GM12878 (cell line): ENCODE results near the gene UBE2E2. TPM values are rescaled to one million over a fixed set of nuclear protein-coding genes. Genes with fewer than 3 reads are reported as not detected.

ENCODE experiments used
- ATAC-seq: fragments of 200-7000 bp; cut with Tn5 transposase; 3 replicates; pipeline ENCODE4 v1.9.1; 2020; ENCODE audit warnings: mild to moderate bottlenecking, moderate library complexity
- BruUV-seq: library from RNA; stranded (reverse); fragments of 400-500 nt; replicated peaks from 2 replicates; lab custom pipeline; 2021; lab: Mats Ljungman, UMichigan
- CTCF ChIA-PET: fragments of 300-600 bp; sonication (Branson Sonifier 250); formaldehyde crosslinking; extraction: SDS; loops from one replicate; lab custom pipeline; 2021; ENCODE audit warnings: inconsistent platforms; lab: Yijun Ruan, JAX
- POLR2A ChIA-PET: fragments of 350-600 bp; formaldehyde crosslinking; extraction: SDS; loops from one replicate; lab custom pipeline; 2021; ENCODE audit warnings: inconsistent platforms; lab: Charles Lee
- RAD21 ChIA-PET: fragments of 300-600 bp; sonication (Branson Sonifier 250); formaldehyde crosslinking; loops from one replicate; lab custom pipeline; 2023; ENCODE audit warnings: antibody characterized with exemption; ENCODE audit not compliant: unreplicated experiment; lab: Charles Lee
- SMC1A ChIA-PET: fragments of 300-600 bp; sonication (Branson Sonifier 250); formaldehyde crosslinking; loops from one replicate; lab custom pipeline; 2023; ENCODE audit not compliant: unreplicated experiment, uncharacterized antibody; lab: Charles Lee
- DNase-seq: peaks from one replicate; pipeline ENCODE4 v3.0.0-alpha.2; 2011; ENCODE audit warnings: low read depth, low spot score
- FAIRE-seq: peaks from 3 replicates; lab custom pipeline; 2011; peaks lifted over from hg19 to GRCh38; lab: Jason Lieb, UNC
- H2AFZ ChIP-seq: 2 replicates; pipeline ENCODE4 v1.6.0; 2011; ENCODE audit warnings: low read depth, low read length, control low read depth; ENCODE audit not compliant: control insufficient read depth
- H3K27ac ChIP-seq: 2 replicates; pipeline ENCODE4 v1.5.1; 2011; ENCODE audit warnings: control low read depth; ENCODE audit not compliant: control insufficient read depth, insufficient read depth
- H3K27me3 ChIP-seq, 2 experiments: replicated peaks in 1 of 2; 2 replicates each; pipeline versions ENCODE4 v1.6.0 to v1.6.1; 2011; ENCODE audit warnings: low read length in 1 of 2; ENCODE audit not compliant: control insufficient read depth in 2 of 2, insufficient read depth in 2 of 2
- H3K36me3 ChIP-seq, 2 experiments: 2 replicates each; pipeline ENCODE4 v1.5.1; 2011; ENCODE audit warnings: low read length in 1 of 2; ENCODE audit not compliant: control insufficient read depth in 2 of 2, insufficient read depth in 2 of 2
- H3K4me1 ChIP-seq: 2 replicates; pipeline ENCODE4 v1.6.1; 2011; ENCODE audit warnings: mild to moderate bottlenecking, low read length, moderate library complexity, mixed read lengths; ENCODE audit not compliant: control insufficient read depth, insufficient read depth
- H3K4me2 ChIP-seq: 2 replicates; pipeline ENCODE4 v1.6.0; 2011; ENCODE audit warnings: control low read depth; ENCODE audit not compliant: control insufficient read depth, insufficient read depth
- H3K4me3 ChIP-seq: fragments of 200-600 bp; sonication (generic); 2 replicates; pipeline ENCODE4 v1.5.1; 2016
- H3K79me2 ChIP-seq: 2 replicates; pipeline ENCODE4 v1.6.0; 2011; ENCODE audit warnings: low read length; ENCODE audit not compliant: control insufficient read depth, insufficient read depth
- H3K9ac ChIP-seq: 2 replicates; pipeline ENCODE4 v1.8.0; 2011; ENCODE audit warnings: low read length, control low read depth, mixed read lengths; ENCODE audit not compliant: control insufficient read depth, insufficient read depth
- H3K9me3 ChIP-seq: replicated peaks from 3 replicates; pipeline ENCODE4 v1.5.1; 2011; ENCODE audit warnings: mild to moderate bottlenecking, low read length; ENCODE audit not compliant: control insufficient read depth, insufficient read depth
- H4K20me1 ChIP-seq: 2 replicates; pipeline ENCODE4 v1.6.0; 2011; ENCODE audit not compliant: control insufficient read depth, insufficient read depth
- BACH1 ChIP-seq: fragments of 450-650 bp; IDR thresholded peaks from 2 replicates; pipeline ENCODE4 v1.6.1; 2017; ENCODE audit warnings: mild to moderate bottlenecking, borderline replicate concordance
- BRCA1 ChIP-seq: IDR thresholded peaks from 2 replicates; pipeline ENCODE4 v1.6.1; 2011; ENCODE audit warnings: low read depth, low read length, improper control_type of control experiment
- CEBPZ ChIP-seq: fragments of 150-350 bp; IDR thresholded peaks from 2 replicates; pipeline ENCODE4 v1.6.1; 2016; ENCODE audit warnings: low read depth, low read length
- CREM ChIP-seq: IDR thresholded peaks from 2 replicates; pipeline ENCODE4 v1.6.1; 2014; ENCODE audit warnings: antibody characterized with exemption, low read depth
- HDGF ChIP-seq: fragments of 450-650 bp; IDR thresholded peaks from 2 replicates; pipeline ENCODE4 v1.6.1; 2016; ENCODE audit warnings: antibody characterized with exemption
- JUNB ChIP-seq: IDR thresholded peaks from 2 replicates; pipeline ENCODE4 v1.6.1; 2016; ENCODE audit warnings: antibody characterized with exemption, mild to moderate bottlenecking
- NFYA ChIP-seq: IDR thresholded peaks from 2 replicates; pipeline ENCODE4 v1.6.1; 2011; ENCODE audit warnings: low read depth, mild to moderate bottlenecking, low read length, improper control_type of control experiment, borderline replicate concordance
- NR2C2 ChIP-seq: IDR thresholded peaks from 2 replicates; pipeline ENCODE4 v1.6.1; 2011; ENCODE audit warnings: borderline replicate concordance, low read depth; ENCODE audit not compliant: control insufficient read depth, insufficient read length
- NR2F1 ChIP-seq: fragments of 450-650 bp; conservative IDR thresholded peaks from 2 replicates; pipeline ENCODE4 v1.6.1; 2017; ENCODE audit warnings: mild to moderate bottlenecking
- PAX5 ChIP-seq: IDR thresholded peaks from 2 replicates; pipeline ENCODE4 v1.6.1; 2011; ENCODE audit warnings: low read depth, low read length, borderline replicate concordance
- PAX8 ChIP-seq: fragments of 450-650 bp; IDR thresholded peaks from 2 replicates; pipeline ENCODE4 v1.6.1; 2017; ENCODE audit warnings: mild to moderate bottlenecking, moderate library complexity
- RFX5 ChIP-seq: IDR thresholded peaks from 2 replicates; pipeline ENCODE4 v1.6.1; 2011; ENCODE audit warnings: low read depth, low read length, improper control_type of control experiment
- SMC3 ChIP-seq: IDR thresholded peaks from 2 replicates; pipeline ENCODE4 v1.6.1; 2011; ENCODE audit warnings: low read length, improper control_type of control experiment, borderline replicate concordance
- TCF12 ChIP-seq: IDR thresholded peaks from 2 replicates; pipeline ENCODE4 v1.6.1; 2011; ENCODE audit warnings: low read depth, mild to moderate bottlenecking, low read length
- ZBTB40 ChIP-seq: fragments of 450-650 bp; IDR thresholded peaks from 2 replicates; pipeline ENCODE4 v1.6.1; 2016; ENCODE audit warnings: mild to moderate bottlenecking, moderate library complexity, borderline replicate concordance
- WGBS: methylation state at CpG from one replicate; pipeline ENCODE4 v1.1.6; 2016; ENCODE audit warnings: low lambda C conversion rate; ENCODE audit not compliant: insufficient replicate concordance, insufficient coverage; ENCODE audit errors: missing lambda C conversion rate; 5-methylcytosine and 5-hydroxymethylcytosine counted together
- in situ Hi-C: fragments of 300-500 bp; cut with MboI; formaldehyde crosslinking; loops from 9 replicates; pipeline ENCODE4 v1.14.3; 2018; ENCODE audit warnings: mixed read lengths
- intact Hi-C: fragments of 100-400 bp; cut with micrococcal nuclease; formaldehyde crosslinking; loops from one replicate; pipeline ENCODE4 v1.14.2; 2022; ENCODE audit not compliant: unreplicated experiment
- polyA plus RNA-seq, 11 experiments: library from polyadenylated mRNA; depleted of rRNA in 4 of 11; unstranded in 6 of 11; stranded (reverse) in 5 of 11; fragments of >200 nt; fragmentation: Nextera tagmentation in 4 of 11; fragmentation: Illumina TruSeq in 1 of 11; extraction: Ambion mirVana in 4 of 11; extraction: Trizol in 1 of 11; gene quantifications; 1 replicate in 1 of 11; 2 replicates in 10 of 11; pipeline versions ENCODE4 v1.2.1 to v1.2.3, GENCODE V29; 2011 to 2016; ENCODE audit warnings: inconsistent platforms in 2 of 11, missing spikeins in 2 of 11, low read depth in 1 of 11
- total RNA-seq, 4 experiments: library from RNA; depleted of rRNA in 3 of 4; stranded (reverse); fragments of >200 nt in 3 of 4; fragmentation: Illumina TruSeq in 1 of 4; extraction: Trizol in 1 of 4; gene quantifications; 2 replicates each; pipeline versions ENCODE4 v1.2.1 to v1.2.3, GENCODE V29; 2013 to 2021

The UBE2E2 gene
- total and polyA plus RNA-seq, 10 of the 15 experiments (the other 5 are each of a cell fraction or from before 2014, with no cell fraction given) = 8.7 to 71.0 (median 36.4) TPM

GRCh38 chr3:23519314-23520208 lies 316.4 kb downstream of the UBE2E2 start:
- Histone ChIP-seq H2AFZ (no peak overlapping the region), H3K27me3 (no peaks in the 10 kb centered on the region), H3K79me2 (no peaks in the 10 kb centered on the region), H3K9ac (no peak overlapping the region), H3K4me2 (no peak overlapping the region), H3K4me1 (peaks cover 5% of the 10 kb centered on the region; the same call in 1 of the 2 replicates), H3K4me3 (no peak overlapping the region), H3K27ac (no peak overlapping the region), H4K20me1 (no peaks in the 10 kb centered on the region), H3K36me3 (no peaks in the 10 kb centered on the region; a peak in 1 of 4 replicates), H3K9me3 (no peaks in the 10 kb centered on the region)
- ATAC-seq (peak; percentile 94), DNase-seq (peak; percentile 59), FAIRE-seq (no peak)
- ChIA-PET SMC1A (interaction anchor here (0.6 to 2.6 kb wide), 25 partner anchors 8 to 315 kb away, joined by 3 to 10 read pairs (median 4); no protein-coding TSS in a partner anchor), CTCF (interaction anchor here (0.9 to 2.7 kb wide), 5 partner anchors 8 to 92 kb away, joined by 3 to 10 read pairs (median 3); no protein-coding TSS in a partner anchor), POLR2A (interaction anchor here (1.2 kb wide), 1 partner anchor 8 kb away, joined by 4 read pairs; no protein-coding TSS in a partner anchor), RAD21 (interaction anchor here (0.9 to 2.5 kb wide), 8 partner anchors 11 to 241 kb away, joined by 3 to 8 read pairs (median 3); no protein-coding TSS in a partner anchor)
- 22% methylated on average over 4 of the region's 4 CpGs for WGBS
- intact Hi-C loops = no loop called here
- no TSS peak for BruUV-seq
- in situ Hi-C loops = no loop called here
- TF ChIP-seq CEBPZ (no peak), BACH1 (no peak), SMC3 (no peak), NFYA (no peak), HDGF (no peak), NR2C2 (no peak), TCF12 (no peak), PAX5 (peak; percentile 85; the same call in 1 of the 2 replicates), JUNB (no peak), RFX5 (no peak), CREM (no peak), ZBTB40 (no peak), BRCA1 (no peak), PAX8 (peak; percentile 91; the same call in 1 of the 2 replicates), NR2F1 (0 out of 2 replicates have a peak, but pooled peaks have one; percentile 39)
